ENCODE results near the gene ZFTA. TPM values are rescaled to one million over a fixed set of nuclear protein-coding genes. Genes with fewer than 3 reads are reported as not detected.
A peak's percentile ranks its signal among the peaks of the same experiment; 100 is the strongest.

The ZFTA gene
- polyA plus RNA-seq, 2 of the 4 experiments (the other 2 are of a cell fraction) = 3.0 to 6.6 TPM

GRCh38 chr11:63791495-63792167 is 23.1 kb upstream of the ZFTA start:
- POLR2A ChIA-PET = no interaction called here
- WGBS (ENCODE audit: missing lambda C conversion rate) = 79% methylated on average over 6 of the region's 6 CpGs
- TF ChIP-seq NPAS2 (CRISPR knock-in tag; IDR thresholded peaks at IDR 0.05; ENCODE audit: borderline replicate concordance) (no peak), MAZ (IDR thresholded peaks at IDR 0.05; ENCODE audit: borderline replicate concordance, low read depth, low read length) (no peak), MAFK (IDR thresholded peaks at IDR 0.05; ENCODE audit: partially characterized antibody) (no peak), HOXB13 (CRISPR knock-in tag; IDR thresholded peaks at IDR 0.05; ENCODE audit: low read depth) (no peak)
- CTCF ChIA-PET = interaction anchor here (1.6 kb wide), 1 partner anchor 24 kb away, joined by 4 read pairs; no protein-coding TSS in a partner anchor
- ATAC-seq = no peak
- Histone ChIP-seq H3K27ac (no peak overlapping the region), H3K9me3 (peaks cover 16% of the 10 kb centered on the region; the same call in 2 of the 3 replicates), H3K4me1 (no peaks in the 10 kb centered on the region), H3K4me3 (no peak overlapping the region), H3K4me2 (no peak overlapping the region)
- no peak for DNase-seq (ENCODE audit: low read depth in 1 of 2, low spot score in 1 of 2)
- no peak for FAIRE-seq

DNA sequence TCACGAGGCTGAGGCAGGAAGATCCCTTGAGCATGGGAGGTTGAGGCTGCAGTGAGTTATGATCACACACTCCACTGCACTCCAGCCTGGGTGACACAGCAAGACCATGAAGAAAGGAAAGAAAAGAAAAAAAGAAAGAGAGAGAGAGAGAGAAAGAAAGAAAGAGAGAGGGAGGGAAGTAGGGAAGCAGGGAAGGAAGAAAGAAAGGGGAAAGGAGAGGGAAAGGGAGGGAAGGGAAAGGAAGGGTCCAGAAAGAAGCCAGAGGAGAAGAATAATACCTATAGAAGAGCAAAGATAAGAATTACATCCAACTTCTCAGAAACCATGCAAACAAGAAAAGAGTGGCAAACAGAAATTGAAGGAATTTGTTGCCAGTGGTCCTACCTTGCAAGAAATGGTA is 17.2 kb upstream of the ZFTA start:
- H3K27ac ChIP-seq = no peak overlapping the region
- TF ChIP-seq HDAC2 (IDR thresholded peaks at IDR 0.05) (no peak), GATA3 (IDR thresholded peaks at IDR 0.05; ENCODE audit: borderline replicate concordance) (no peak), ZNF302 (CRISPR knock-in tag; IDR thresholded peaks at IDR 0.05) (no peak), KDM1A (IDR thresholded peaks at IDR 0.05; ENCODE audit: low read depth) (no peak), NR3C1 (IDR thresholded peaks at IDR 0.05) (no peak), JUN (IDR thresholded peaks at IDR 0.05) (no peak), TP53 (CRISPR knock-in tag; IDR thresholded peaks at IDR 0.05) (no peak)
- TF ChIP-seq, protein P1, sequence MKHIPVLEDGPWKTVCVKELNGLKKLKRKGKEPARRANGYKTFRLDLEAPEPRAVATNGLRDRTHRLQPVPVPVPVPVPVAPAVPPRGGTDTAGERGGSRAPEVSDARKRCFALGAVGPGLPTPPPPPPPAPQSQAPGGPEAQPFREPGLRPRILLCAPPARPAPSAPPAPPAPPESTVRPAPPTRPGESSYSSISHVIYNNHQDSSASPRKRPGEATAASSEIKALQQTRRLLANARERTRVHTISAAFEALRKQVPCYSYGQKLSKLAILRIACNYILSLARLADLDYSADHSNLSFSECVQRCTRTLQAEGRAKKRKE (CRISPR knock-in tag; IDR thresholded peaks at IDR 0.05; ENCODE audit: low read depth) = no peak
- TF ChIP-seq, protein P2, sequence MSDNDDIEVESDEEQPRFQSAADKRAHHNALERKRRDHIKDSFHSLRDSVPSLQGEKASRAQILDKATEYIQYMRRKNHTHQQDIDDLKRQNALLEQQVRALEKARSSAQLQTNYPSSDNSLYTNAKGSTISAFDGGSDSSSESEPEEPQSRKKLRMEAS (IDR thresholded peaks at IDR 0.05) = no peak
- TF ChIP-seq, protein P3, sequence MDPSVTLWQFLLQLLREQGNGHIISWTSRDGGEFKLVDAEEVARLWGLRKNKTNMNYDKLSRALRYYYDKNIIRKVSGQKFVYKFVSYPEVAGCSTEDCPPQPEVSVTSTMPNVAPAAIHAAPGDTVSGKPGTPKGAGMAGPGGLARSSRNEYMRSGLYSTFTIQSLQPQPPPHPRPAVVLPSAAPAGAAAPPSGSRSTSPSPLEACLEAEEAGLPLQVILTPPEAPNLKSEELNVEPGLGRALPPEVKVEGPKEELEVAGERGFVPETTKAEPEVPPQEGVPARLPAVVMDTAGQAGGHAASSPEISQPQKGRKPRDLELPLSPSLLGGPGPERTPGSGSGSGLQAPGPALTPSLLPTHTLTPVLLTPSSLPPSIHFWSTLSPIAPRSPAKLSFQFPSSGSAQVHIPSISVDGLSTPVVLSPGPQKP (IDR thresholded peaks at IDR 0.05; ENCODE audit: low read depth, low read length) = no peak
- TF ChIP-seq, protein P4, sequence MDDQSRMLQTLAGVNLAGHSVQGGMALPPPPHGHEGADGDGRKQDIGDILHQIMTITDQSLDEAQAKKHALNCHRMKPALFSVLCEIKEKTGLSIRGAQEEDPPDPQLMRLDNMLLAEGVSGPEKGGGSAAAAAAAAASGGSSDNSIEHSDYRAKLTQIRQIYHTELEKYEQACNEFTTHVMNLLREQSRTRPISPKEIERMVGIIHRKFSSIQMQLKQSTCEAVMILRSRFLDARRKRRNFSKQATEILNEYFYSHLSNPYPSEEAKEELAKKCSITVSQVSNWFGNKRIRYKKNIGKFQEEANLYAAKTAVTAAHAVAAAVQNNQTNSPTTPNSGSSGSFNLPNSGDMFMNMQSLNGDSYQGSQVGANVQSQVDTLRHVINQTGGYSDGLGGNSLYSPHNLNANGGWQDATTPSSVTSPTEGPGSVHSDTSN (IDR thresholded peaks at IDR 0.05) = no peak
- POLR2A ChIA-PET = no interaction called here
- peaks cover 9% of the 10 kb centered on the region; the same call in 2 of the 3 replicates for H3K4me1 ChIP-seq
- no peak overlapping the region for H3K4me3 ChIP-seq
- DNase-seq (ENCODE audit: low read depth in 1 of 2, low spot score in 1 of 2) (no peak), ATAC-seq (no peak), FAIRE-seq (no peak)
- 80% methylated on average over 1 of the region's 1 CpG for WGBS (ENCODE audit: missing lambda C conversion rate)
- no peak overlapping the region for H3K4me2 ChIP-seq
- 0 out of 3 replicates have a peak, but pooled peaks cover 3% of the 10 kb centered on the region for H3K9me3 ChIP-seq
- CTCF ChIA-PET = interaction anchor here (0.6 kb wide), 2 partner anchors 15 to 52 kb away, joined by 3 read pairs; no protein-coding TSS in a partner anchor

- FAIRE-seq (no peak), ATAC-seq (peak; percentile 63 to 71; a peak in 5 of 6 replicates), DNase-seq (ENCODE audit: low read depth in 1 of 2, low spot score in 1 of 2) (no peak)
- 50% methylated on average over 4 of the region's 7 CpGs for WGBS (ENCODE audit: missing lambda C conversion rate)
- ChIA-PET POLR2A (no interaction called here), CTCF (interaction anchor here (1.4 kb wide), 1 partner anchor 16 kb away, joined by 4 read pairs; the partner anchor contains the start of gene ZFTA)
- peak overlapping the region; percentile 28; the same call in 2 of the 3 replicates for H3K4me2 ChIP-seq
- H3K4me3 ChIP-seq = no peak overlapping the region
- H3K4me1 ChIP-seq = peaks cover 9% of the 10 kb centered on the region; the same call in 2 of the 3 replicates
- peak overlapping the region in 1 of 2 experiments; percentile 33; a peak in 2 of 6 replicates for H3K27ac ChIP-seq
- no peaks in the 10 kb centered on the region for H3K9me3 ChIP-seq
- TF ChIP-seq SMC3 (IDR thresholded peaks at IDR 0.05) (no peak), HOXA7 (CRISPR knock-in tag; IDR thresholded peaks at IDR 0.05) (no peak), SREBF2 (IDR thresholded peaks at IDR 0.05) (no peak), HOXB13 (CRISPR knock-in tag; IDR thresholded peaks at IDR 0.05; ENCODE audit: low read depth) (no peak), CEBPB (IDR thresholded peaks at IDR 0.05) (no peak), CHD2 (IDR thresholded peaks at IDR 0.05; ENCODE audit: low read length, partially characterized antibody) (no peak)
- TF ChIP-seq, protein P5, sequence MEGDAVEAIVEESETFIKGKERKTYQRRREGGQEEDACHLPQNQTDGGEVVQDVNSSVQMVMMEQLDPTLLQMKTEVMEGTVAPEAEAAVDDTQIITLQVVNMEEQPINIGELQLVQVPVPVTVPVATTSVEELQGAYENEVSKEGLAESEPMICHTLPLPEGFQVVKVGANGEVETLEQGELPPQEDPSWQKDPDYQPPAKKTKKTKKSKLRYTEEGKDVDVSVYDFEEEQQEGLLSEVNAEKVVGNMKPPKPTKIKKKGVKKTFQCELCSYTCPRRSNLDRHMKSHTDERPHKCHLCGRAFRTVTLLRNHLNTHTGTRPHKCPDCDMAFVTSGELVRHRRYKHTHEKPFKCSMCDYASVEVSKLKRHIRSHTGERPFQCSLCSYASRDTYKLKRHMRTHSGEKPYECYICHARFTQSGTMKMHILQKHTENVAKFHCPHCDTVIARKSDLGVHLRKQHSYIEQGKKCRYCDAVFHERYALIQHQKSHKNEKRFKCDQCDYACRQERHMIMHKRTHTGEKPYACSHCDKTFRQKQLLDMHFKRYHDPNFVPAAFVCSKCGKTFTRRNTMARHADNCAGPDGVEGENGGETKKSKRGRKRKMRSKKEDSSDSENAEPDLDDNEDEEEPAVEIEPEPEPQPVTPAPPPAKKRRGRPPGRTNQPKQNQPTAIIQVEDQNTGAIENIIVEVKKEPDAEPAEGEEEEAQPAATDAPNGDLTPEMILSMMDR (IDR thresholded peaks at IDR 0.05) = no peak
- TF ChIP-seq, protein P6, sequence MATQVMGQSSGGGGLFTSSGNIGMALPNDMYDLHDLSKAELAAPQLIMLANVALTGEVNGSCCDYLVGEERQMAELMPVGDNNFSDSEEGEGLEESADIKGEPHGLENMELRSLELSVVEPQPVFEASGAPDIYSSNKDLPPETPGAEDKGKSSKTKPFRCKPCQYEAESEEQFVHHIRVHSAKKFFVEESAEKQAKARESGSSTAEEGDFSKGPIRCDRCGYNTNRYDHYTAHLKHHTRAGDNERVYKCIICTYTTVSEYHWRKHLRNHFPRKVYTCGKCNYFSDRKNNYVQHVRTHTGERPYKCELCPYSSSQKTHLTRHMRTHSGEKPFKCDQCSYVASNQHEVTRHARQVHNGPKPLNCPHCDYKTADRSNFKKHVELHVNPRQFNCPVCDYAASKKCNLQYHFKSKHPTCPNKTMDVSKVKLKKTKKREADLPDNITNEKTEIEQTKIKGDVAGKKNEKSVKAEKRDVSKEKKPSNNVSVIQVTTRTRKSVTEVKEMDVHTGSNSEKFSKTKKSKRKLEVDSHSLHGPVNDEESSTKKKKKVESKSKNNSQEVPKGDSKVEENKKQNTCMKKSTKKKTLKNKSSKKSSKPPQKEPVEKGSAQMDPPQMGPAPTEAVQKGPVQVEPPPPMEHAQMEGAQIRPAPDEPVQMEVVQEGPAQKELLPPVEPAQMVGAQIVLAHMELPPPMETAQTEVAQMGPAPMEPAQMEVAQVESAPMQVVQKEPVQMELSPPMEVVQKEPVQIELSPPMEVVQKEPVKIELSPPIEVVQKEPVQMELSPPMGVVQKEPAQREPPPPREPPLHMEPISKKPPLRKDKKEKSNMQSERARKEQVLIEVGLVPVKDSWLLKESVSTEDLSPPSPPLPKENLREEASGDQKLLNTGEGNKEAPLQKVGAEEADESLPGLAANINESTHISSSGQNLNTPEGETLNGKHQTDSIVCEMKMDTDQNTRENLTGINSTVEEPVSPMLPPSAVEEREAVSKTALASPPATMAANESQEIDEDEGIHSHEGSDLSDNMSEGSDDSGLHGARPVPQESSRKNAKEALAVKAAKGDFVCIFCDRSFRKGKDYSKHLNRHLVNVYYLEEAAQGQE (IDR thresholded peaks at IDR 0.05) = no peak
These were observed 15.5 kb upstream of the ZFTA start for GRCh38 chr11:63783925-63784592.
